Retinal pigment epithelial cell (primary cell): ENCODE data around the gene FLVCR1.
"Not testable (repeated sequence)": the region's sequence is repeated elsewhere in the genome, so short reads cannot be mapped to it uniquely, and the experiment has no call there.

ENCODE experiments used
- DNase-seq: peaks from one replicate; pipeline ENCODE4 v3.0.0-alpha.2; 2010; ENCODE audit warnings: low read depth
- H3K4me3 ChIP-seq: 2 replicates; pipeline ENCODE4 v1.5.1; 2011; ENCODE audit warnings: mild to moderate bottlenecking, low read length, control low read depth, moderate library complexity
- CTCF ChIP-seq: conservative IDR thresholded peaks from 2 replicates; pipeline ENCODE4 v1.5.1; 2011; ENCODE audit warnings: low read depth, low read length, control low read depth, inconsistent platforms

The FLVCR1 gene

GRCh38 chr1:212879947-212880690, 22.0 kb downstream of the FLVCR1 start:
- no peak for TF ChIP-seq CTCF
- no peak for DNase-seq
- H3K4me3 ChIP-seq = no peak overlapping the region

GRCh38 chr1:212884592-212884991, 26.5 kb downstream of the FLVCR1 start:
- no peak overlapping the region for H3K4me3 ChIP-seq
- TF ChIP-seq CTCF = no peak
- DNase-seq = no peak

GRCh38 chr1:212892108-212892507, 34.0 kb downstream of the FLVCR1 start:
- H3K4me3 ChIP-seq = no peak overlapping the region
- DNase-seq = no peak
- TF ChIP-seq CTCF = no peak

- H3K4me3 ChIP-seq = no peak overlapping the region
- no peak for DNase-seq
- no peak for TF ChIP-seq CTCF
Measured at GRCh38 chr1:212899845-212900244, 41.8 kb downstream of the FLVCR1 start.

GRCh38 chr1:212901290-212901689, 43.2 kb downstream of the FLVCR1 start:
- H3K4me3 ChIP-seq = no peak overlapping the region
- TF ChIP-seq CTCF = no peak
- DNase-seq = no peak

GRCh38 chr1:212902054-212902453, 44.0 kb downstream of the FLVCR1 start:
- TF ChIP-seq CTCF = no peak
- no peak overlapping the region for H3K4me3 ChIP-seq
- DNase-seq = no peak

- DNase-seq = no peak
- no peak for TF ChIP-seq CTCF
- H3K4me3 ChIP-seq = no peak overlapping the region
Measured at GRCh38 chr1:212903664-212904063, 45.6 kb downstream of the FLVCR1 start.

GRCh38 chr1:212908071-212908470, 50.0 kb downstream of the FLVCR1 start:
- not testable (repeated sequence) for H3K4me3 ChIP-seq, DNase-seq
